GM19239 (cell line): ENCODE results near the gene MTOR.
A peak's percentile ranks its signal among the peaks of the same experiment; 100 is the strongest.
"Not testable (repeated sequence)": the region's sequence is repeated elsewhere in the genome, so short reads cannot be mapped to it uniquely, and the experiment has no call there.

ENCODE experiments used
- DNase-seq: peaks from one replicate; pipeline ENCODE4 v3.0.0; 2011; ENCODE audit warnings: low spot score; ENCODE audit not compliant: insufficient read length
- FAIRE-seq: peaks from 2 replicates; lab custom pipeline; 2011; peaks lifted over from hg19 to GRCh38; lab: Jason Lieb, UNC

MTOR gene

GRCh38 chr1:11262171-11263049 is at the start of gene MTOR:
Gene MTOR, minus strand, starts transcription at chr1:11262551. Its CDS starts 3,142 bp downstream, at chr1:11259409.
- DNase-seq, result peak; percentile 96
- peak; percentile 100 for FAIRE-seq

GRCh38 chr1:11309385-11309784 is 47.0 kb upstream of the MTOR start:
- no peak for FAIRE-seq
- no peak for DNase-seq

GRCh38 chr1:11308699-11309224 is 46.4 kb upstream of the MTOR start:
- FAIRE-seq (no peak), DNase-seq (no peak)

GRCh38 chr1:11307852-11308251 is 45.5 kb upstream of the MTOR start:
- no peak for FAIRE-seq
- DNase-seq, result no peak

- not testable (repeated sequence) for FAIRE-seq, DNase-seq
These were observed 43.2 kb upstream of the MTOR start for GRCh38 chr1:11305516-11305915.

GRCh38 chr1:11302366-11302765 is 40.0 kb upstream of the MTOR start:
- DNase-seq (no peak), FAIRE-seq (no peak)

GRCh38 chr1:11301601-11302000 is 39.2 kb upstream of the MTOR start:
- FAIRE-seq (no peak), DNase-seq (no peak)

GRCh38 chr1:11299225-11299574 is 36.8 kb upstream of the MTOR start:
- DNase-seq (no peak), FAIRE-seq (no peak)

GRCh38 chr1:11298390-11299224 is 36.3 kb upstream of the MTOR start:
- FAIRE-seq, result no peak

GRCh38 chr1:11297774-11298173 is 35.4 kb upstream of the MTOR start:
- not testable (repeated sequence) for FAIRE-seq, DNase-seq

More at GRCh38 chr1:11298390-11299224, 36.3 kb upstream of the MTOR start:
- DNase-seq, result no peak

- DNase-seq (no peak), FAIRE-seq (no peak)
These were observed 33.6 kb upstream of the MTOR start for GRCh38 chr1:11295905-11296304.

- FAIRE-seq (no peak), DNase-seq (no peak)
These were observed 32.6 kb upstream of the MTOR start for GRCh38 chr1:11294951-11295350.

- no peak for DNase-seq
- FAIRE-seq, result no peak
These were observed 31.5 kb upstream of the MTOR start for GRCh38 chr1:11293856-11294255.

- DNase-seq, result no peak
- no peak for FAIRE-seq
These were observed 28.7 kb upstream of the MTOR start for GRCh38 chr1:11291049-11291448.

GRCh38 chr1:11289064-11289463 is 26.7 kb upstream of the MTOR start:
- FAIRE-seq (no peak), DNase-seq (no peak)

GRCh38 chr1:11286735-11287410 is 24.5 kb upstream of the MTOR start:
- FAIRE-seq (no peak), DNase-seq (no peak)

GRCh38 chr1:11285883-11286734 is 23.8 kb upstream of the MTOR start:
- DNase-seq (no peak), FAIRE-seq (peak; percentile 33)

GRCh38 chr1:11284784-11285183 is 22.4 kb upstream of the MTOR start:
- DNase-seq (no peak), FAIRE-seq (no peak)

GRCh38 chr1:11283151-11283550 is 20.8 kb upstream of the MTOR start:
- DNase-seq, result no peak
- FAIRE-seq, result no peak
